Activated naive CD8-positive, alpha-beta T cell treated with anti-CD3 and anti-CD28 coated beads, Interleukin-2, amount 50 U/mL, for 16 hours (primary cell): Measurements from ENCODE around the gene ADAMTSL5.
"Not testable (repeated sequence)": the region's sequence is repeated elsewhere in the genome, so short reads cannot be mapped to it uniquely, and the experiment has no call there.

Source experiments
- DNase-seq: peaks from one replicate; pipeline ENCODE4 v3.0.0-alpha.2; 2020; ENCODE audit warnings: low read depth, low spot score

ADAMTSL5 gene, protein sequence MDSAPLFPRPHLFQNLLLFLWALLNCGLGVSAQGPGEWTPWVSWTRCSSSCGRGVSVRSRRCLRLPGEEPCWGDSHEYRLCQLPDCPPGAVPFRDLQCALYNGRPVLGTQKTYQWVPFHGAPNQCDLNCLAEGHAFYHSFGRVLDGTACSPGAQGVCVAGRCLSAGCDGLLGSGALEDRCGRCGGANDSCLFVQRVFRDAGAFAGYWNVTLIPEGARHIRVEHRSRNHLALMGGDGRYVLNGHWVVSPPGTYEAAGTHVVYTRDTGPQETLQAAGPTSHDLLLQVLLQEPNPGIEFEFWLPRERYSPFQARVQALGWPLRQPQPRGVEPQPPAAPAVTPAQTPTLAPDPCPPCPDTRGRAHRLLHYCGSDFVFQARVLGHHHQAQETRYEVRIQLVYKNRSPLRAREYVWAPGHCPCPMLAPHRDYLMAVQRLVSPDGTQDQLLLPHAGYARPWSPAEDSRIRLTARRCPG

DNA sequence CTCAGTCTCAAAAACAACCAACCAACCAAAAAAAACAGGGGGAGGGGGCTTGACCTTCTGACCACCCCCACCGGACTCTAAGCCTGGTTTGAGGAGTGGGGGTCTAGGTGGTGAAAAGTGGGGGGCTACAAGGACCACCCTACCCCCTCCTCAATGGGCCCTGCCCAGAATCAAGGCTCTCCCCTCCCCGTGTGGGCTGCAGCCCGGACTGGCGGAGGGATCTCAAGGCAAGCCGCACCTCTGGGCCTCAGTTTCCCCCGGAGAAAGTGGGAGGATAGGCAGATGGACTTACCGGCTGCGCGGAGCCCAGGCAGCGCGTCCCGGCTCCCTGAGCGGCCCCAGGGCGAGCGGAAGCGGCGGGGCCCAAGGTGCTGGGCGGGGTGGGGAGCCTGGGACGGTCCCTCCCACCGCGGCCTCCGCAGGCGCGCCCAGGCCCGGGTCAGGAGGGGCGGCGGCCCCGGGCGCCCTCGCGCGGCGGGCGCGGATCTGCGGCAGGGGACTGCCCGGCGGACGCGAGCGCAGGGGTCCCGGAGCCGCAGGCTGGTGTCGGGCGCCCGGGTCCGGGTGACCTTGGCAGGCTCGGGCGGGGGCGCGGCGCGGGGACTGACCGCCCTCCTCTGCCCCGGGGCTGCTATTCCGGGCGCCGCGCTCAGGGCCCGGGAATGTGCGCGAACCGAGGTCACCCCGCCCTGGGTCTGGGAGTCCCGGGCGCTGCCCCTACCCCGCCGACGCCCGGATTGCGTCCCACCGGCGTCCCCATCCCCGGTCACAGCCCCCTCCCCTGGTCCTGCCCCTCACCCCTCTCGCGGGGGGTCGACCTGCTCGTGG is at the start of gene ADAMTSL5:
ADAMTSL5 (minus strand) TSS at position 349 of the 828 bp plus-strand sequence. CDS start 2,076 bp downstream, outside the sequence.
- peak; percentile 25 for DNase-seq

DNA sequence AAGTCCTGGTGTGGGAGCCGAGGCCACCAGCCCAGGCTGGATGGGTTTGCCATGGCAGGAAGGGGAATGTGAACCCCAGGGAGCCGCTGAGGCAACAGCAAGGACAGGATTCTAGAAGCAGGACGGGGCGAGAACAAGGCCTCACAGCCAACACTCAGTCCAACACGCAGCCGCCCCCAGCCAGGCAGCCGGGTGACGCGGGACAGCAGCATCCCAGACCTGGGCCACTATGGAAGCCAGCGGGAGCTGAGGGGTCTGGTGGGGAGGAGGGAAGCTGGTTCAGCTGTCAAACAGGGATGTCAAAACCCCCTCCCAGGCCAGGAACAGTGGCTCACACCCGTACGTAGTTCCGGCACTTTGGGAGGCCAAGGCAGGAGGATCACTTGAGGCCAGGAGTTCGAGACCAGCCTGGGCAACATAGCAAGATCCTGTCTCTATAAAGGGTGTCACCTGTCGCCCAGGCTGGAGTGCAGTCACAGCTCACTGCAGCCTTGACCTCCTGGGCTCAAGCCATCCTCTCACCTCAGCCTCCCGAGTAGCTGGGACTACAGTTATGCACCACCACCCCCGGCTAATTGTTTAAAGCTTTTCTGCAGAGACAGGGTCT is 48.5 kb upstream of the ADAMTSL5 start:
- DNase-seq = no peak

DNA sequence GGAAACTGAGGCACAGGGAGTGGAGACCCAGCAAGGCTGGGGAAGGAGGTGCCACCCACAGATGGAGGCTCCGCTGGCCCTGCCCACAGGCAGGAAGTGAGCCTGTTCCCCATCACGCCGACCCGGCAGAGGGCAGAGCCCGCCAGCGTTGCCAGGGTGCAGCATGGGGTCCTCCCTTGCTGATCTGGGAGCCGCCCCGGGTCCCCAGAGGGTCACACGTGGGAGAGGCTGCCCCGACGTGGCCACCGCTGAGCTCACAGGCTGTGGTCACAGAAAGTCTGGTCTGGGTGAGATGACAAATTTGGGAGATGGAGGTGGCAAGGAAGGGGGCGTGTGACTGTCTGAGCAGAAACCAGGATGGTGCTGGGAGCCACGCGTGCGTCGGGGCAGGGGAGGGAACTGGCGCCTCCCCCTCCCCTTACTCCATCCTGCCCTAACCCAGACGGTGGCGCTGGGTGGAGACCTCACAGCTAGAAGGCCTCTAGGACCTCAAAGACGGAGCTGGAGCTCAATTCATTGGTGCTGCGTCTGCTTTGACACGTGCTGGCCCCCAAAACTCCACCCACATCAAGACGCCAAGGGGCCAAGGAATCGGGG is 47.6 kb upstream of the ADAMTSL5 start:
- no peak for DNase-seq

DNA sequence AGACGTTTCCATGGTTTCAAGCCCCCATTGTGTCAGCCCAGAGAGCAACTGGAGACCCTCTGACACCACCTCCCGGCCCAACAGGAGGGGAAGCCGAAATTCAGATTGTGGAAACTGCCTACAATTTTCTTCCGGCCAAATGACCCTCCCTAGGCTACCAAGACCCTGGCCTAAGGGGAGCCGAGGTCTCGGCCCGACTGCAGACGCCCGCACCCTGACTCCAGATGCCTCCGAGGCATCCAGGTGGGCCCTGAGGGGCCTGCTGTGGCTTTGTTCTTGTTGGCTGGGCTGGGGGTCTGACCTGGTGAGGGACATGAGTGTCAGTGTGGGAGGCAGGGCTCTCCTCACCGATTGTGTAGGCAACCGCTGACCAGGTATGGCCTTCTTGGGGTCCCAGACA is 45.7 kb upstream of the ADAMTSL5 start:
- DNase-seq = no peak

DNA sequence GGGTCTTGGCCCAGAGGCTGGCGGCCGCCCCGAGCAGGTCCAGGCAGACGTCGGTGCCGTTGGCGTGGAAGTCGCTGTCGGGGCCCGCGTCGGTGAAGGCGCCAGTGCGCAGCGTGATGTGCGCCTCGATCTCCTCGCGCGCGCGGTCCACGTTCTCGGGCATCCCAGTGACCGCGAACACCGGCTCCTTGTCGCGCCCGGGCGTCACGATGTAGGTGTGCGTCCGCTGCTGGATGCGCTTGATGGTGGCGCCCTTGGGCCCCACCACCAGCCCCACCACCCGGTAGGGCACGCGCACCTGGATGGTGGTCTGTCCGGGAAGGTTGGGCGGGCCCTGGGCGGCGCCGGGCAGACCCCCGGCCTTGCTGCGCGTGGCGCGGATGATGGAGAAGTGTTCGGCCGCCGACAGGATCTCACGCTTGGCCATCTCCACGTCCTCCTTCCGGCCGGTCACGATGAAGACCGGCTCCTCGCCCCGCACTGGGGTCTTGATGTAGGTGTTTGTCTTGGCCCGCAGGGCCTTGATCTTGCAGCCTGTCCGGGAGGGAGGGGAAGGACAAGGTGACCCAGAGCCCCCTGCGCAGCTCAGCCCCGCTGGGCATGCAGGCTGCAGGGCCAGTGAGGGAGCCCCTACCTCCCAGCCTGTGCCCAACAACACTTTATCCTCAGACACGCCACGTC is 43.7 kb upstream of the ADAMTSL5 start:
- DNase-seq = no peak

DNA sequence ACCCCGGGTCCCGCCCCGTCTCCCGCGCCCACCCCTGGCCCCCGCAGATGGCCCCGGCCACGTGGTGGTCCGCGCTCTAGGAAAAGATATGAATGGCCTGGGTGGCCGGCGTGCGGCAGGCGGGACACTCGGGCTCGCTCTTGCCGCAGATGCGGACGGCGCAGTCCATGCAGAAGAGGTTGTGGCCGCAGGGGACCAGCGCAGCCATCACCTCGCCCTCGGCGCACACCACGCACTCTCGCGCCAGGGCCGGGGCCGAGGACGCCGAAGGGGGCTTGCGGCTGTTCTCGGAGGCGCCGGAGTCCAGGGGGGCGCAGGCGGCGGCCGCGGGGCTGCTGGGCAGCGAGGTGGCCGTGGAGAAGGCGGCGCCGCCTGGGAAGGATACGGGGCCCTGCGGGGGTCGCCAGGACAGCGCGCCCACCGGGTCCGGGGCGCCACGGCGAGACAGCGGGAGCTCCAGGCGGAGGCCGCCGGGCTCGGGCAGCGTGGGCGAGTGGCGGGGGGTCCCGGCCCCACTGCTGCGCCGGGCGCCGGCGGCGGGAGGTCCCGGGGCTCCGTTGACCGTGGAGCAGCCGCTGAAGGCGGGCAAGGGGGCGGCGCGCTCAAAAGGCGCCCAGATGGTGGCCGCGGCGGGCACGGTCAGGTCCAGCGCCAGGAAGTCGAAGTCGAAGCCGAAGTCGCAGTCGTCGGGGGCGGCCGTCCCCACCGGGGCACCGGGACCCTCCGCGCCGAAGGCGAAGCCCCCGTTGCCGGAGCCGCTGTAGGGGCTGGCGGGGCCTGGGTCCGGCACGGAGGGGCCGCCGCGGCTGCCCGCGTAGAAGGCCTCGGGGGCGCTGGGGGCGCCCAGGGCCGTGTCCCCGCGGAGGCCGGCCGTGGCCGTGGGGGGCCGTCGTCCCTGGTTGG is 42.9 kb upstream of the ADAMTSL5 start:
- no peak for DNase-seq

DNA sequence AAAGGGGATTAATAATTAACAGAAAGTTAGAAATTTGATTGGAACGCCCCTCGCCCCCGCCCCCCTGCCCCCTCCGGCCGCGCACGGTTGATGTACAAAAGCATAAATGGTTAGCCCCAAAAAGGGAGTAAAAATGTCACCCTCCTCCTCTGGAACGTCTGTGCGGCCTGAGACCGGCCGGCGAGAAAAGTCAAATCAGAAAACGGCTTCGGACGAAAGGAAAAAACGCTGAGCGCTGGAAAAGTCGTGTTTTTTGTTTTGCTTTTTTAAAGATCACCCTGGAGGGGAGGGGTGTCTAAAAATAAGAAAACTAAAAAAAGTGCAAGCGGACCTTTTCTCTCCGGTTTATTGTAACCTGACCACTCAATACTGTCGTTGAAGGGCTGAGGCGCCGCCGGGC is 42.1 kb upstream of the ADAMTSL5 start:
- DNase-seq = no peak

DNA sequence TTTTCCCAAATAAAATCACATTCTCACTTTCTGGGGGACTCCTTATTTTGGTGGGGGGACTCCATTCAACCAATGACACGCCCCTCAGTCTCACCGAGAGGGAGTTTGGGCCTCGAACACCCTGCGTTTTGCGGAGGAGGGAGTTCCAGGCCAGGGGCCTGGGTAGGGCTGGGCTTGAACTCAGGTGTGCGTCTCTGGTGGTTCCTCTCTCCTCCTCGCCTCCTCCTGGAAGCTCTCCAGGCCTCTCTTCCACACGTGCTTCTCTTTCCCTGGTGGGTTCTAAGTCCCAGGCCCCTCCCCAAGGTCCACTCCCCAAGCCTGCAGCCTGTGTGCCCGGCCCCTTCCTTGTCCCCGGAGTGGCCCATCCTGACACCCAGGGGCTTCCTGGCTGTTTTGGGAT is 40.6 kb upstream of the ADAMTSL5 start:
- DNase-seq = no peak

DNA sequence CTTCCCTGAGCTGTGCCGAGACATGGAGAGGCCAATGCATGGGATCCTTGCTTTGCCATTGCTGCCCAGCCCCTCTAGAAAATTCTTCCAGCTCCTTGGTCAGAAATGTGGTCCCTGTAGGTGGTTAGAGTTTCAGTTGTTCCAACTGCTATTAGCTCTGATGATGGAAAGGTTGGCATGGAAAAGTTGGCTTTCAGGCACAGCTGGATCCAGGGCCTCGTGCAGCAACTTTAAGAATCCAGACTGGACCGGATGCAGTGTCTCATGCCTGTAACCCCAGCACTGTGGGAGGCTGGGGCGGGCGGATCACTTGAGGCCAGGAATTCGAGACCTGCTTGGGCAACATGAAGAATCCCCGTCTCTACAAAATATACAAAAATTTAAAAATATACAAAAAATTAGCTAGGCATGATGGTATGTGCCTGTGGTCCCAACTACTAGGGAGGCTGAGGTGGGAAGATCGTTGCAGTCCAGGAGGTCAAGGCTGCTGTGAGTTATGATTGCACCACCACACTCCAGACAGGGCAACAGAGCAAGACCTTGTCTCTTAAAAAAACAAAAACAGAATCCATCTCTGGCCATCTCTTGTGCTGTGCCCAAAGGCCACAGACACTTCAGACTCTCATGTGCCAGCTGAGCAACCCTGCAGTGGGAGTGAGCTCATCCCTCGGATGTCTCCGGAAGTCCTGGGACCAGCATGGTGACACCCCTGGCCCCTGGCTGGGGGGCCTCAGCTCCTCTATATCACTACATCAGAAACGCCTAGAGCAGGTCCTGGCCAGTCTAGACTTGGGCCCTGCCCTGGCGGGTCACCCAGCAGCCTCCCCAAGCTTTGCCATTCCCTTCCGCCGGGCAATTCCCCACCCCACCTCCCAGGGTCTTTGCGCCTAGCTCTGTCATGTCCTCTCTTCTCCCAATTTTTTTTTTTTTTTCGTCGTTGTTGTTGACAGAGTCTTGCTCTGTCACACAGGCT is 38.5 kb upstream of the ADAMTSL5 start:
- DNase-seq = no peak

DNA sequence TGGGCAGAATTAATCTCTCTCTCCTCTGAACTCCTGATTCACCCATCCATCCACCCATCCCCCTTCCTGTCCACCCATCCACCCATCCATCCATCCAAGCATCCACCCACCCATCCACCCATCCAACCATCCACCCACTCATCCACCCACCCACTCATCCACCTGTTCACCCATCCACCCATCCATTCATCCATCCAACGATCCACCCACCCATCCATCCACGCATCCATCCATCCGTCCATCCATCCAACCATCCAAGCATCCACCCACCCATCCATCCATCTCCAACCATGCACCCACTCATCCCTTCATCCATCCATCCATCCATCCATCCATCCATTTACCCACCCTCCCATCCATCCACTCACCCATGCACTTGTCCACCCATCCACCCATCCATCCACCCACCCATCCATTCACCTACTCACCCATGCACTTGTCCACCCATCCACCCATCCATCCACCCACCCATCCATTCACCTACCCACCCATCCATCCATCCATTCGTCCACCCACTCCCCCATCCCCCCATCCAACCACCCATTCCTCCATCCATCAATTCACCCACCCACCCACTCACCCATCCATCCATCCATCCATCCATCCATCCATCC is 36.6 kb upstream of the ADAMTSL5 start:
- no peak for DNase-seq

DNA sequence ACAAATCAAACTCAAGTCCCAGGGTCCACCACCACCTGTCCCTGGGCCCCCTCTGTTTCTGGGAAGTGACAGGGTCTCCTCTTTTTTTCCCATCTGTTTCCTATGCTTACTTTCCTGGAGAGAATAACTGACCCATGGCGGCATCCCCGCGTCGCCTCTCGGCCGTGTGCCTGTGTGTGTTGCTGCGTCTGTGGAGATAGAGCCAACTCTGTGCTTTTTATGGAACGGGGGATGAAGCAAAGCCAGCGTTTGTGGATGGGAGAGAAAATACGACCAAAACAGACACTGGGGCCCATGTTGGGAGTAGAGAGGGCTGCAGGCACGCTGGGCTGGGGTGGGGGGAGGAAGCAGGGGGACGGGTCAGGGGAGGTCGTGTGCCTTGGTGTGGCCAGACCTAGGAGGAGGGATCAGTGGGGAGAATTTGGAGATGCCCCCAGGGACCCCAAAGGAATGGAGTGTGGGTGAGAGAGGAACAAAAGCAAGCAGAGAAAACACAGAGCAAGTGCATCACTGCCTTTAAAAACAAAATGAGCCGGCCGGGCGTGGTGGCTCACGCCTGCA is 27.6 kb upstream of the ADAMTSL5 start:
- no peak for DNase-seq

DNA sequence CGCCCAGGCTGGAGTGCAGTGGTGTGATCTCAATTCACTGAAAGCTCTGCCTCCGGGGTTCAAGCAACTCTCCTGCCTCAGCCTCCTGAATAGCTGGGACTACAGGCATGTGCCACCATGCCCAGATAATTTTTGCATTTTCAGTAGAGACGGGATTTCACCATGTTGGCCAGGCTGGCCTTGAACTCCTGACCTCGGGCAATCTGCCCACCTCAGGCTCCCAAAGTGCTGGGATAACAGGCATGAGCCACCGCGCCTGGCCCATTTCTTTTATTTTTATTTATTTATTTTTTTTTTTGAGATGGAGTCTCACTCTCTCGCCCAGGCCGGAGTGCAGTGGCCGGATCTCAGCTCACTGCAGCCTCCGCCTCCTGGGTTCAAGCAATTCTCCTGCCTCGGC is 26.9 kb upstream of the ADAMTSL5 start:
- not testable (repeated sequence) for DNase-seq

DNA sequence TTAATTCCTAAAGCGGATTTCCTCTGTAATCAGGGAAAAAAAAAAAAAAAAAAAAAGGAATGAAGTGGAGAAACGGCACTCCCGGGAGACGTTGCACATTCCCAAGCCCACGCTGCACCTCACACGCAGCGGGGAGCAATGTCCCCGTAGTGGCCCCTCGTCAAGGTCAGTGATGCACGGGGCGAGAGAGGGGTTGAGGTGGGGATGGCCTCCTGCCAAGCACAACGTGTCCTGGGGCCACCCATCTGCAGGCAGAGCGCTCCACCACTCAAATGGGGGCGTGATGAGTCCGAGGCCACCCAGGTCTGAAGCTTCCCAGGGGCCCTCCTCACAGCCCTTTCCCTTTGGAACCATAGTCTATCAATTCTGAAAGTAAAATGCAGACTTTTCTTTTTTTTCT is 26.2 kb upstream of the ADAMTSL5 start:
- DNase-seq = no peak

DNA sequence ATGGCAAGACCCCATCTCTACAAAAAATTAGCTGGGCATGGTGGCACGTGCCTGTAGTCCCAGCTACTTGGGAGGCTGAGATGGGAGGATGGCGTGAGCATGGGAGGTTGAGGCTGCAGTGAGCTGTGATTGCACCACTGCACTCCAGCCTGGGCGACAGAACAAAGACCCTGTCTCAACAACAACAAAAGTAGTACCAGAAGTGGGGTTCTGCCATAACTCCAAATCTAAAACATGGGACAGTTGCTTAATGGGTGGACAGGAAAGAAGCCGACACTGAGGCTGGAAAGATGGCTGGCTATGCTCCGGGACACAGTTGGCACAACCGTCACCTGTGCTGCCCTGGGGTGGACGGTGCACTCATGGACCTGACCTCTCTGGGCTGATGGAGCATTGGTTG is 22.9 kb upstream of the ADAMTSL5 start:
- not testable (repeated sequence) for DNase-seq

DNA sequence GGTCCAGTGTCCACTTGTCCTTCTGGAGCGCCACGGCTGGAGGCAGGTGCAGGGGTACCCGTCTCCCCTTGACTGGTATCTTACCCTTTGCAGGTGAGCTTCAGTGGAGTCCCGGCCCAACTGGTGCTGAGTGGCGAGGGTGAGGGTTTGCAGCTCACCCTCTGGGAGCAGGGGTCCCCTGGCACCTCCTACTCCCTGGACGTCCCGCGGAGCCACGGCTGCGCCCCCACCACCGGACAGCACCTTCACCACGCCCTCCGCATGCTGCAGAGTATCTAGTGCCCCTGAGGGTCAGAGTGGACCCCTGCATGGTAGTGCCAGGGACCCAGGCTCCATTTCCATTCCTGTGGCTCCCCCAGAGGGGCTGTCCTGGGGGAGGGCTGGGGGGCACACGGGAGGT is 22.2 kb upstream of the ADAMTSL5 start:
- DNase-seq = no peak

DNA sequence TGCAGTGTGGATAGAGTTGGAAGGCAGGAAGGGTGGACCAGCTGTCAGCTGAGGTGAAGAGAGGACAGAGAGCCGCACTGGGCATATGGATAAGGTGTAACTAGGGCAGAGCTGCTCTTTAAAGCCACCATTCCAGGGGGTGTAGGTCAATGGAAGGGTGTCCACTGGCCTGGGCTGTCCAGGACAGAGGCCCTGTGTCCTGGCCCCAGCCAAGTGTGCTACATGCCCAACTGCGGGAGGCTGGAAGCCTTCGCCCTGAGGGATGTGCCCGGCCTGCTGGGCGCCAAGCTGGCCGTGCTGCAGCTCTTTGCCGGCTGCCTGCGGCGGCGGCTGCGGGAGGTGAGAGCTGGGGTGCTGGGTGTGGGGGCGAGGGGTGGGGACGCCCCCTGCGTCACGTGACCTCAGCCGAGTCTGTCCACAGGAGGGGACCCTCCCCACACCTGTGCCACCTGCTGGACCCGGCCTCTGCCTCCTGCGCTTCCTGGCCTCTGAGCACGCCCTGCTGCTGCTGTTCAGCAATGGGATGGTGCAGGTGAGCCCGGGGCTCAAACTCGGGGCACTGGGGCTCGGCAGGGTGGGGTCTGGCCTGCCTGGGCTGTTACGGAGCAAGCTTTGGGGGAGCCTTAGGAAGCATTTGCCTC is 20.8 kb upstream of the ADAMTSL5 start:
- DNase-seq = no peak

DNA sequence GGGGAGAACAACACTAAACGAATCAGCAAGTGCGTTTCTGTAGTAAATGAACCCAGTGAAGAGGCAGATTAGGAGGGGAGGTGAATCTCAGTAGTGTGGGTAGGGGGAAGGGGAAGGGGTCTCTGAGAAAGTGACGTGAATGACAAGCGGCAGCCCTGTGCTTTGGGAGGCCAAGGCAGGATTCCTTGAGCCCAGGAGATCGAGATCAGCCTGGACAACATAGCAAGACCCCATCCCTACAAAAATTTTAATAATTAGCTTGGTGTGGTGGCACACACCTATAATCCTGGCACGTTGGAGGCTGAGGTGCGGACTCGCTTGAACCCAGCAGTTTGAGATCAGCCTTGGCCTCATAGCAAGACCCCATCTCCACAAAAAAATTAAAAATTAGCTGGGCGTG is 19.2 kb upstream of the ADAMTSL5 start:
- DNase-seq = no peak

DNA sequence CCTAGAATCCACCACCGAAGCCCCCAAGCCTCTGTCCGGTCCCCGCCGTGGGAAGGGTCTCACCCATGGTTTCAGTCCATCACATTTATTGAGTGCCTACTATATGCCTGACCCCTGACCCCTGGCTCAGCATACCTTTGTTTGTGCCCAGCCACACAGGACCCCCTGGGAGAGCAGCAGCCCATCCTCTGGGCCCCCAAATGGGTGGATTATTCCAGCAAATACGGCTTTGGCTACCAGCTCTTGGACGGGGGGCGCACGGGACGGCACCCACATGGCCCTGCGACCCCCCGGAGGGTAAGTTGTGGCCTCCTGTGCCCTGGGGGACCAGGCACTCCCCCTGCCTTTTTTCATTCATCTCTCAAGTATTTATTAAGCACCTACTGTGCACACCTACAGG is 18.8 kb upstream of the ADAMTSL5 start:
- DNase-seq = no peak
